Type B pancreatic cell (in vitro differentiated cells): ENCODE data around the gene MARS1. TPM values are rescaled to one million over a fixed set of nuclear protein-coding genes. Genes with fewer than 3 reads are reported as not detected.

ENCODE experiments used
- DNase-seq: peaks from one replicate; pipeline ENCODE4 v3.0.0; 2021; ENCODE audit warnings: mixed read lengths; ENCODE audit not compliant: unreplicated experiment; ENCODE audit errors: extremely low spot score
- H3K27ac Mint-ChIP-seq: 2 replicates; pipeline ENCODE4 v1.8.0; 2021; ENCODE audit warnings: mild to moderate bottlenecking, mixed read lengths
- H3K27me3 Mint-ChIP-seq: 2 replicates; pipeline ENCODE4 v1.8.0; 2021; ENCODE audit warnings: mixed read lengths
- H3K36me3 Mint-ChIP-seq: 2 replicates; pipeline ENCODE4 v1.8.0; 2021; ENCODE audit warnings: mixed read lengths
- H3K4me1 Mint-ChIP-seq: one replicate; pipeline ENCODE4 v1.8.0; 2021; ENCODE audit warnings: mixed read lengths; ENCODE audit not compliant: unreplicated experiment
- H3K4me3 Mint-ChIP-seq: 2 replicates; pipeline ENCODE4 v1.8.0; 2021; ENCODE audit warnings: mild to moderate bottlenecking, mixed read lengths
- H3K9me3 Mint-ChIP-seq: 2 replicates; pipeline ENCODE4 v1.8.0; 2021; ENCODE audit warnings: mixed read lengths
- total RNA-seq: library from RNA; stranded (reverse); gene quantifications from 2 replicates; pipeline ENCODE4 v1.2.1, GENCODE V29; 2021; ENCODE audit warnings: low replicate concordance
- TF ChIP-seq, protein P1 (sequence below): fragments of 200-600 bp; sonication (generic); conservative IDR thresholded peaks from 2 replicates; pipeline ENCODE4 v1.5.0; 2021; ENCODE audit warnings: antibody characterized with exemption, mild to moderate bottlenecking

Gene MARS1
- total RNA-seq, 1 donor from 2014 or later, result 200 TPM

DNA sequence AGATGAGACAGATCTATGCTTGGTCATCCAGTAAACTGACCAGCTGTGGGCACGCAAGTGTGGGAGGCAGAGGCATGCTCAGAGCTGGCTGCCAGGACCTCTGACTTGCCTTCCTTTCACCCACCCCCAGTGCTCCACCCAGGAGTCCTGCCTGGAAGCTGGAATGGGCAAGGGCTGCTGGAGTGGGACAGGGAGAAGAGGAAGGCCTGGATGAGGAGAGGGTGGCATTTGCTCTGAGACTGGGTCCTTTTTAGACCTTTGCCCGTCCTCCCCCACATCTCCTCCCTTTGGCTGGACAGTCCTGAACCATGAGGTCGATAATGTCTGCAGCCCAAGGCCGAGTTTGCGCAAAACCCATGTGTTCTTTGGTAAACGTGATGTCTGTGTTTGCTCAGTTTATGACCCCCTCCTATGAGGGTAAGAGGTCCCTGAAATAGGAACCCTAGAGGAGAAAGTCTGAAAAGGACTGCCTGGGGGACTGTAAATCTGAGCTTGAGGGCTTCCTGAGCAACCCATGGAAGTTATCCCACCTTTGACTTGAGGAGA, 36.6 kb upstream of the MARS1 start:
- H3K36me3 Mint-ChIP-seq, result no peaks in the 10 kb centered on the region
- no peak for DNase-seq
- H3K4me1 Mint-ChIP-seq, result peaks cover 10% of the 10 kb centered on the region
- H3K4me3 Mint-ChIP-seq, result no peak overlapping the region
- peaks cover 4% of the 10 kb centered on the region for H3K9me3 Mint-ChIP-seq
- H3K27me3 Mint-ChIP-seq, result peaks cover 3% of the 10 kb centered on the region
- no peak overlapping the region for H3K27ac Mint-ChIP-seq
- TF ChIP-seq, protein P1, sequence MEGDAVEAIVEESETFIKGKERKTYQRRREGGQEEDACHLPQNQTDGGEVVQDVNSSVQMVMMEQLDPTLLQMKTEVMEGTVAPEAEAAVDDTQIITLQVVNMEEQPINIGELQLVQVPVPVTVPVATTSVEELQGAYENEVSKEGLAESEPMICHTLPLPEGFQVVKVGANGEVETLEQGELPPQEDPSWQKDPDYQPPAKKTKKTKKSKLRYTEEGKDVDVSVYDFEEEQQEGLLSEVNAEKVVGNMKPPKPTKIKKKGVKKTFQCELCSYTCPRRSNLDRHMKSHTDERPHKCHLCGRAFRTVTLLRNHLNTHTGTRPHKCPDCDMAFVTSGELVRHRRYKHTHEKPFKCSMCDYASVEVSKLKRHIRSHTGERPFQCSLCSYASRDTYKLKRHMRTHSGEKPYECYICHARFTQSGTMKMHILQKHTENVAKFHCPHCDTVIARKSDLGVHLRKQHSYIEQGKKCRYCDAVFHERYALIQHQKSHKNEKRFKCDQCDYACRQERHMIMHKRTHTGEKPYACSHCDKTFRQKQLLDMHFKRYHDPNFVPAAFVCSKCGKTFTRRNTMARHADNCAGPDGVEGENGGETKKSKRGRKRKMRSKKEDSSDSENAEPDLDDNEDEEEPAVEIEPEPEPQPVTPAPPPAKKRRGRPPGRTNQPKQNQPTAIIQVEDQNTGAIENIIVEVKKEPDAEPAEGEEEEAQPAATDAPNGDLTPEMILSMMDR, result no peak

DNA sequence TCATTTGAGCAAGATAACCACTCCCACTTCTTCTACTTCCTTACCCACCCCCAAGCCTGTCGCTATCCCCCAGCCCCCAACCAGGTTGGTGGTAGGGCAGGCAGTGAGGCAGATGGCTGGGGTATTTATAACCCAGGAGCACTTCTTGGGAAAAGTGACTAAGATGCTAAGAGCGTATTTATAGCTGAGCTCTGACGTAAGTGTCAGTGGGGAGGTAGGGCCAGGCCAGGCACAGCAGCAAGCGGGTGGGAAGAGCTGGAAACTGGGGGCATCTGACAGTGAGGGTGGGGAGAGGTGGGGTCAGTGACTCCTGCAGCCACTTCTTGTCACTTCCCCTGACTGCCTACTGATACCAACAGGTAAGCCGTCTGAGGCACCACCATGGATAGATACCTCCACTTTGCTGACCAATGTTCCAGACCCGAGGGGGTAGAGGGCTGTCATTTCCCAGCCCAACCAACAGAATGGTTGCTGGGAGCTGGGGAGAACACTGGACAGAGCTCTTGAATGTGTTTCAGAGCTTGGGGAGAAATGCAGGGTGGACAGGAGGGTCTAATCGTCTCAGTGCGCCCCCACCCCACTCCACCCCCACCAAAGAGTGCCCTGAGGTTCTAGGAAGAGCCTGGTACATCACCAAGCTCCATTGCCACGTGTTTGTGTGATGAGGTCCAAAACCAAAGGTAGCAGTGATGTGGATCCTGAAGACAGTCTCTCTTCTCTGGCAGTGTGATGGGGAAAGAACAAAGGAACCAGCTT, 35.5 kb upstream of the MARS1 start:
- no peak for DNase-seq
- TF ChIP-seq, protein P1, result no peak
- H3K4me1 Mint-ChIP-seq, result peaks cover 10% of the 10 kb centered on the region

DNA sequence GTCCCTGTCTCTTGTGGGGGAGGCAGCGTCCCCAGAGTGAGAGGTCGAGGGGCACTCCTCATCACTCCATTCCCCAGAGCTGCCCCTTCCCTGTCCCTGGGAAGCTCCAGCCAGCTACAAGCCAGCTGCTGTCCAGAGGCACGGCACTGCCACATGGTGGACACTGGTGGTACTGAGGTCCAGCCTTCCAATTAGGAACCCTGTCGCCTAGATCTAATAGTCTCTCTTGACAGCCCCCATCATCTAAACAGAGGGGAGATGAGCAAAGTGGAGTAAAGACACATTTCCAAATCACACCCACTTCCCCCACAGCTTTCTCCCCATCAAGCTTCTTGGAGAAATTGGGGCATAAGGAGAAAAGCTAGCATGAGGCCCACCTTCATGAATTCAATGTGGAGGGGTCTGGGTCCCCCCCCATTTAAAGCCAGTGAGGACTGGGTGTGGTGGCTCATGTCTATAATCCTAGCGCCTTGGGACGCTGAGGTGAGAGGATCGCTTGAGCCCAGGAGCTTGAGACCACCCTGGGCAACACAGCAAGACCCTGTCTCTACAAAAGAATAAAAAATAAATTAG, 34.8 kb upstream of the MARS1 start:
- Mint-ChIP-seq H3K27me3 (peaks cover 3% of the 10 kb centered on the region), H3K4me1 (peaks cover 10% of the 10 kb centered on the region), H3K4me3 (no peak overlapping the region), H3K36me3 (no peaks in the 10 kb centered on the region), H3K9me3 (peaks cover 4% of the 10 kb centered on the region), H3K27ac (no peak overlapping the region)
- no peak for DNase-seq
- TF ChIP-seq, protein P1, result peak; percentile 90

More for the DNA sequence above, 35.5 kb upstream of the MARS1 start:
- Mint-ChIP-seq H3K27me3 (peaks cover 3% of the 10 kb centered on the region), H3K9me3 (peaks cover 4% of the 10 kb centered on the region), H3K36me3 (no peaks in the 10 kb centered on the region), H3K4me3 (no peak overlapping the region), H3K27ac (no peak overlapping the region)

DNA sequence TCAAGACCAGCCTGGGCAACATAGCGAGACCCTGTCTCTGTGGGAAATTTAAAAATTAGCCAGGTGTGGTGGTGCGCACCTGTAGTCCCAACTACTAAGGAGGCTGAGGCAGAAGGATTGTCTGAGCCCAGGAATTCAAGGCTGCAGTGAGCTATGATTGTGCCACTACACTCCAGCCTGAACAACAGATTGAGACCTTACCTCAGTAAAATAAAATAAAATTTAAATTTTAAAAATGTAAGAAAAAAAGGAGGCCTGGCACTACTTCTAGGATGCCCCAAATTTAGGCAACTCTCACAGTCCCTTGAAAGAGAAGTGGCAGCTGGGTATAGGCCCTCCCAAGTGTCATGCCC, 33.7 kb upstream of the MARS1 start:
- no peaks in the 10 kb centered on the region for H3K36me3 Mint-ChIP-seq
- no peak overlapping the region for H3K27ac Mint-ChIP-seq
- H3K4me3 Mint-ChIP-seq, result no peak overlapping the region
- TF ChIP-seq, protein P1, result no peak
- H3K9me3 Mint-ChIP-seq, result peaks cover 4% of the 10 kb centered on the region
- no peak for DNase-seq
- H3K4me1 Mint-ChIP-seq, result peaks cover 15% of the 10 kb centered on the region
- H3K27me3 Mint-ChIP-seq, result peaks cover 7% of the 10 kb centered on the region

DNA sequence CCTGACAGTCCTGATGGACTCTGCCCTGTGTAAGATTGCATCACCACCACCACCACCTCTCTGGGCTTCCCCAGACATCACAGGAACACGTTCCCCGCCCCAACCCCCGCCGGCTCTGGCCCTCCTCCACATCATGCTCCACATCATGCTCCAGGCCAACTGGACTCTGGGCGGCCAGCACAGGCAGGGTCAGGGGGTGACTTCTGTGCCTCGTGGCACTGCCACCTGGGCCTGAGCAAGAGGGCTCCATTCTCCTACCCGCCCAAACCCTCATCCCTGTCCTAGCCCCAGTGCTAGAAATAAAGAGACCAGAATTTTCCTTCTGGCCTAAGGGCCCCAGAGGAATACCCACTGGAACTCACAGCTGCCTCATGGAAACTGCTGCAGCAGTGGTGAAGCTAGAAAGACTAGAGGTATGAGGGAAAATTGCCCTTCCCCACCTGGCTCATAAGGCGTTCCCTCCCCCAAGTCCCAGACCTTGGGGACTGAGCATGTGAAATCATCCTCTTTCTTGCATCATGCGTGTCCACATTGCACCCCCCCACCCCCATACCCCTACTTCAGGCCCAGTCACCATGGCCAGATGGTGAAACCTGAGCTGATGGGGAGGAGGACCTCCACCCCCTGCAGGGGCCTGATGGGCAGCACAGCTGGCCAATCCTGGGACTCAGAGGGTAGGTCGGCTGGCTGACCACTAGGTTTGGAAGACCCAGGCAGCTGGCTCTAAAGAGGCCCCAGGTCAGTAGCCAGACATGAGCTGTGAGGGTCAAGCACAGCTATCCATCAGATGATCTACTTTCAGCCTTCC, 33.1 kb upstream of the MARS1 start, which contains the start of gene INHBE:
TSS of gene INHBE (plus strand) at position 742 of the 808 bp plus-strand sequence. CDS start 230 bp downstream, outside the sequence.
- H3K36me3 Mint-ChIP-seq, result no peaks in the 10 kb centered on the region
- peaks cover 9% of the 10 kb centered on the region for H3K27me3 Mint-ChIP-seq
- no peak within 1 kb of the TSS for H3K27ac Mint-ChIP-seq
- TF ChIP-seq, protein P1, result no peak
- peak within 1 kb of the TSS; percentile 72 for H3K4me3 Mint-ChIP-seq
- H3K9me3 Mint-ChIP-seq, result peaks cover 4% of the 10 kb centered on the region
- DNase-seq, result no peak
- H3K4me1 Mint-ChIP-seq, result peaks cover 15% of the 10 kb centered on the region
